ENCODE results near the gene PUM2. TPM values are rescaled to one million over a fixed set of nuclear protein-coding genes. Genes with fewer than 3 reads are reported as not detected.
A peak's percentile ranks its signal among the peaks of the same experiment; 100 is the strongest.

The PUM2 gene
- total and polyA plus RNA-seq, 2 of the 8 experiments (the other 6 are each of a cell fraction or from before 2014, with no cell fraction given) = 46.6 to 114 TPM

DNA sequence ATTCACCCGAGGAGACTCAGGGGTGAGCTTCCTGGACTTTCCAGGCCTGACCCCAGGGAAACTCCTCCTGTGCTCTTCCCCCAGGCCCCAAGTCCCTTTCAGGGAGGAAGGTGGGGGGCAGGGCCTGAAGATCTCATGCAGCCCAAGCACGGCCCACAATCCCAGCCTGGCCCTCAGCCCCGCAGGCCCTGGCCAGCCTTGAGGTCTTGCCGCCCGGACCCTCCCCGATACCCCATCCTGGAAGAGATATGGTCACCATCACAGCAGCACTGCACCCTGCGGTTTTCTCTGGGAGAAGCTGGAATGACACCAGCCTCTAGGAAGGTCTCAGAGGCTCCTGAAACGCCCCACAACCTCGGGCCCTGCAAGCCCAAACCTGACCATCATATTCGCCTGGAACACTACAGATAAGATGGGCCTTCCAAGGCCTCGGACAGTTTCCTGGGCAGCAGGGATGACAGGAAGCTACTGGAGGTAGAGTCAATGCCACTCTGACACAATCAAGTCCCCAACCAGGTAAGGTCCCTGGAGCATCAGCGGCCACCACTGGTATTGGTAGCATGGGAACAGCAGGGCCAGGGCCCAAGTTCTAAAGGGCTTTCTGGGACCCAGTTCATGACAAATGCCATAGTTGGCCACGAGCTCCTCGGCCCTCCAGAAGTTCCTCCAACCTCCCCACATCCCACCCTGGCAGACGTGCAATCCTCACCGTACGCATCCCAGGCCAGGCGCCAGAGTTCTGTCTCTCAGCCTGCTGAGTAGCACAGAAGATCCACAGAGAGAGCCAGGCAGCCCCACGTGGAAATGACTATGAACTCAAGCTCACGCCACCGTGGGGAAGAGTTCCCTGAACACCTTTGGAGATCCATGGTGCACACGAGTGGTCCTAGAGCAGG, 134.3 kb downstream of the PUM2 start:
- Histone ChIP-seq H4K91ac (replicated peaks; ENCODE audit: insufficient read length, low read length) (no peak overlapping the region), H2BK12ac (ENCODE audit: low read depth, low read length) (no peak overlapping the region), H2AK5ac (ENCODE audit: low read depth, low read length) (no peak overlapping the region), H3K9ac (replicated peaks in 1 of 4; ENCODE audit: extremely low read depth in 1 of 4, low read depth in 3 of 4, low read length in 3 of 4) (no peak overlapping the region), H3K9me3 (ENCODE audit: insufficient read depth in 2 of 2, low read depth in 1 of 2, low read length in 1 of 2) (no peaks in the 10 kb centered on the region), H3K79me1 (ENCODE audit: low read depth, low read length) (peaks cover 49% of the 10 kb centered on the region), H3K79me2 (ENCODE audit: control insufficient read depth in 1 of 2, insufficient read depth in 2 of 2, low read length in 2 of 2) (peaks cover 10 to 93% of the 10 kb centered on the region in 2 experiments), H3K4me3 (ENCODE audit: extremely low read depth in 1 of 4, insufficient read depth in 2 of 4, low read depth in 3 of 4, low read length in 4 of 4) (no peak overlapping the region), H3K56ac (replicated peaks; ENCODE audit: insufficient read length, low read depth, low read length) (no peak overlapping the region), H4K8ac (ENCODE audit: extremely low read depth, insufficient read depth, low read length) (peak overlapping the region; percentile 29; the same call in 1 of the 2 replicates), H2AFZ (ENCODE audit: low read length) (no peak overlapping the region), H3K18ac (ENCODE audit: extremely low read depth, low read length) (no peak overlapping the region), H3K27me3 (replicated peaks in 1 of 4; ENCODE audit: control insufficient read depth in 3 of 4, extremely low read depth in 1 of 4, insufficient read depth in 3 of 4, low read length in 3 of 4) (no peaks in the 10 kb centered on the region), H3K23ac (ENCODE audit: insufficient read length) (no peak overlapping the region), H2BK120ac (replicated peaks; ENCODE audit: low read depth, low read length) (no peak overlapping the region), H2BK5ac (ENCODE audit: low read depth, low read length) (no peak overlapping the region; the same call in 1 of the 2 replicates), H3K4me2 (ENCODE audit: insufficient read depth in 1 of 2, low read depth in 2 of 2, low read length in 2 of 2) (no peak overlapping the region), H4K20me1 (replicated peaks in 1 of 2; ENCODE audit: control insufficient read depth in 1 of 2, insufficient read depth in 2 of 2, low read length in 2 of 2) (peaks cover 36 to 58% of the 10 kb centered on the region in 2 experiments), H3K23me2 (ENCODE audit: low read depth, low read length) (peaks cover 4% of the 10 kb centered on the region; the same call in 1 of the 2 replicates), H3K27ac (ENCODE audit: low read depth, low read length) (no peak overlapping the region), H4K5ac (ENCODE audit: insufficient read length, low read depth, low read length) (no peak overlapping the region), H3K4me1 (replicated peaks in 1 of 4; ENCODE audit: control insufficient read depth in 3 of 4, insufficient read depth in 4 of 4, low read length in 3 of 4) (peaks cover 0 to 26% (median 9%) of the 10 kb centered on the region in 4 experiments; a peak in 6 of 7 replicates), H3K36me3 (ENCODE audit: control insufficient read depth in 2 of 4, insufficient read depth in 4 of 4, low read length in 3 of 4) (peaks cover 0 to 6% (median 1%) of the 10 kb centered on the region in 4 experiments; a peak in 4 of 8 replicates), H2BK20ac (ENCODE audit: low read length) (no peak overlapping the region), H2BK15ac (ENCODE audit: low read length) (no peak overlapping the region), H3K4ac (replicated peaks; ENCODE audit: insufficient read length, low read depth, low read length) (no peak overlapping the region), H3K14ac (ENCODE audit: insufficient read length) (no peak overlapping the region)
- ChIA-PET POLR2A (ENCODE audit: partially characterized antibody) (interaction anchor here (1.2 to 3.8 kb wide), 3 partner anchors 8 to 15 kb away, joined by 3 to 19 read pairs (median 5); partner anchors contain the start of gene SDC1), CTCF (ENCODE audit: partially characterized antibody) (interaction anchor here (1.1 to 3.0 kb wide), 7 partner anchors 9 to 111 kb away, joined by 3 to 20 read pairs (median 3); partner anchors contain the start of gene SDC1)
- DNase-seq (ENCODE audit: low read depth in 1 of 2, low spot score in 2 of 2) (no peak), FAIRE-seq (no peak)
- WGBS, 2 experiments (ENCODE audit: extremely low coverage in 1 of 2, insufficient coverage in 1 of 2, insufficient read length in 1 of 2, insufficient replicate concordance in 2 of 2, low coverage in 1 of 2, low lambda C conversion rate in 2 of 2, missing lambda C conversion rate in 1 of 2) = 93% methylated on average over 18 of the region's 22 CpGs; no CpG with 5 or more reads in 1 of the 2 experiments
- no peak for TF ChIP-seq HDAC2 (IDR thresholded peaks at IDR 0.05; ENCODE audit: borderline replicate concordance in 1 of 2, low read depth in 2 of 2, low read length in 2 of 2)
- TF ChIP-seq TBP (IDR thresholded peaks at IDR 0.05; ENCODE audit: low read depth, low read length) = no peak
- no peak for TF ChIP-seq RXRA (IDR thresholded peaks at IDR 0.05; ENCODE audit: insufficient read depth, low read depth, low read length)
- no peak for TF ChIP-seq SAP30 (IDR thresholded peaks at IDR 0.05; ENCODE audit: insufficient read depth, insufficient replicate concordance, low read length)
- no peak for TF ChIP-seq FOSL1 (IDR thresholded peaks at IDR 0.05; ENCODE audit: insufficient read depth, low read depth, low read length)
- TF ChIP-seq BCL11A (IDR thresholded peaks at IDR 0.05; ENCODE audit: low read depth in 2 of 2, low read length in 2 of 2) = no peak
- TF ChIP-seq RAD21 (IDR thresholded peaks at IDR 0.05 in 1 of 2, conservative IDR thresholded peaks at IDR 0.05 in 1 of 2; ENCODE audit: low read depth in 2 of 2, low read length in 2 of 2) = no peak
- no peak for TF ChIP-seq ASH2L (IDR thresholded peaks at IDR 0.05; ENCODE audit: low read length)
- TF ChIP-seq CBX5 (IDR thresholded peaks at IDR 0.05; ENCODE audit: low read depth, low read length) = no peak
- no peak for TF ChIP-seq KDM1A (IDR thresholded peaks at IDR 0.05; ENCODE audit: borderline replicate concordance, low read length)

Measured in H1 (cell line).